Measurements from ENCODE around the gene CCDC40.

CCDC40 gene

GRCh38 chr17:80061421-80061820 is 25.0 kb downstream of the CCDC40 start:
- DNase-seq (ENCODE audit: low read depth): no peak
- no peak for TF ChIP-seq CTCF (conservative IDR thresholded peaks at IDR 0.05; ENCODE audit: control insufficient read depth, insufficient read depth, low read depth, low read length)
- H3K4me3 ChIP-seq (ENCODE audit: control insufficient read depth, low read depth, low read length): no peak overlapping the region

GRCh38 chr17:80063830-80064585 is 27.6 kb downstream of the CCDC40 start:
- peak; percentile 71 for DNase-seq (ENCODE audit: low read depth)
- TF ChIP-seq CTCF (conservative IDR thresholded peaks at IDR 0.05; ENCODE audit: control insufficient read depth, insufficient read depth, low read depth, low read length): no peak

GRCh38 chr17:80064696-80065095 is 28.3 kb downstream of the CCDC40 start:
- TF ChIP-seq CTCF (conservative IDR thresholded peaks at IDR 0.05; ENCODE audit: control insufficient read depth, insufficient read depth, low read depth, low read length): no peak
- no peak overlapping the region for H3K4me3 ChIP-seq (ENCODE audit: control insufficient read depth, low read depth, low read length)
- no peak for DNase-seq (ENCODE audit: low read depth)

More at GRCh38 chr17:80063830-80064585, 27.6 kb downstream of the CCDC40 start:
- H3K4me3 ChIP-seq (ENCODE audit: control insufficient read depth, low read depth, low read length): no peak overlapping the region

- no peak for DNase-seq (ENCODE audit: low read depth)
- no peak for TF ChIP-seq CTCF (conservative IDR thresholded peaks at IDR 0.05; ENCODE audit: control insufficient read depth, insufficient read depth, low read depth, low read length)
- no peak overlapping the region for H3K4me3 ChIP-seq (ENCODE audit: control insufficient read depth, low read depth, low read length)
Measured at GRCh38 chr17:80065478-80066170, 29.2 kb downstream of the CCDC40 start.

DNA sequence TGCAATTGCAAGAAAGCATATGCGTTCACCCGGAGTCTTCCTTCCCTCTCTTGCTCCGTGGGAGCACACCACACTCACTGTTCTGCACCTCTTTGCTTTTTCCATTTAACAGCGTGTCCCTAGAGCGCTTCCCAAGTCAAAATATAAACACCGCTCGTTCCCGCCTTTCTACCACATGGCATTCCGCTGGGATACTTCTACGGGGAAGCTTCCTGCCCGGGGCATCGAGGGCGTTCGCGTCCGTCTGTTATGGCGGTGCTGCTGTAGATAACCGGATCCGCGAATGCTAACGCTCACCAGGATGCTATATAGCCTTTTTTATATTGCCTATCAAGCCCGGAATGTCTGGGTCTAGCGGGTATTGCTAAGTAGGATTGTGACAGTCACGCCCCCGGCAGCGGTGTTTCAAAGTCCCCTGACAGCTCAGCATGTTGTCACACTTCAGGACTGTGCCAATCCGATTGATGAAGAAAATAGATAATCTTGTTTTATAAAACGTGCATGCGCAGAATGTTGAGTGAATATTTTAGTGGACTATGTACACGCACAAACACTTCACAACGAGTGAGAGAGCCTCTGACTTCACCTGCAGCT is 31.0 kb downstream of the CCDC40 start:
- TF ChIP-seq CTCF (conservative IDR thresholded peaks at IDR 0.05; ENCODE audit: control insufficient read depth, insufficient read depth, low read depth, low read length): no peak
- H3K4me3 ChIP-seq (ENCODE audit: control insufficient read depth, low read depth, low read length): no peak overlapping the region
- no peak for DNase-seq (ENCODE audit: low read depth)

DNA sequence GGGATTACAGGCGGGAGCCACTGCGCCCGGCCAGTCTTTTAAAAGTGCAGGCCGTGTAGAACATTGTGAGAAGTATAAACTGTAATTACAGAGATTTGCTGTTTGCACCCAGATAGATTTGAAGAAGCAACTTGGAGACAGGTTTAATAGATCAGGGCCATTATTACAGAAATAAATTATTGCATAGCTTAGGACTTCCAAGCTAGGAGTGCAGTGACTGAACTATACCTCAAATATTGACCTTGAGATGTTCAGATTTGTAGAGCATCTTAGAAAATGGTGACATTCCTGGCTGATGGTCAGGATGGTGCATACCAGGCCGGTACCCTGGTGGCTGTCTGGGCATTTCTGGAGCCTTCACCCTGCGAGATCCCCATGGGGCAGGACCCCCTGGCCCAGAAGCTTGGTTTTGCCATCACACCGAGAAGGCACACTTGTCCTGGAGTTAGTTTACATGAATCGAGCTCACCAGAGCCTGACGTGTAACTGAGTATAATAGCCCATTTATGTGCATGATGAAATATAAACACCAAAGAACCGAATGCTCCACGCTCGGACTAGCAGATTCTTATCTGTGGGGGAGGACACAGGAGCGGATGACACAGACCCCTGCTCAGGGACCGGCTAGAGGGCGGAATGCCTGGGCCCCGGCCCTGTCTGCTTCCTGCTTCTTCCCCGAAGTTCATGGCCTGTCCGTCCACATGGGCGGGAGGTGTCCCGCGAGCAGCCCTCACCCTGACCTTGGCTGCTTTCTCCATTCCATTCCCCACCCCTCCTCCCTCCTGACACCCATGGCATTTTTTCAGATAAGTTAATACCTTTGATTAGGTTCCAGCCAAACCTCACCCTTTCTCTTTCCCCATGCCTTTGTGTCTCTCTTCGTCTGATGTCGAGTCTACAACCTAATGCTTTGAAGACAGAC is 32.1 kb downstream of the CCDC40 start:
- TF ChIP-seq CTCF (conservative IDR thresholded peaks at IDR 0.05; ENCODE audit: control insufficient read depth, insufficient read depth, low read depth, low read length): no peak
- no peak overlapping the region for H3K4me3 ChIP-seq (ENCODE audit: control insufficient read depth, low read depth, low read length)
- DNase-seq (ENCODE audit: low read depth): peak; percentile 35

All from fibroblast of mammary gland (primary cell).